ENCODE measurements around the gene PLVAP.

PLVAP gene

DNA sequence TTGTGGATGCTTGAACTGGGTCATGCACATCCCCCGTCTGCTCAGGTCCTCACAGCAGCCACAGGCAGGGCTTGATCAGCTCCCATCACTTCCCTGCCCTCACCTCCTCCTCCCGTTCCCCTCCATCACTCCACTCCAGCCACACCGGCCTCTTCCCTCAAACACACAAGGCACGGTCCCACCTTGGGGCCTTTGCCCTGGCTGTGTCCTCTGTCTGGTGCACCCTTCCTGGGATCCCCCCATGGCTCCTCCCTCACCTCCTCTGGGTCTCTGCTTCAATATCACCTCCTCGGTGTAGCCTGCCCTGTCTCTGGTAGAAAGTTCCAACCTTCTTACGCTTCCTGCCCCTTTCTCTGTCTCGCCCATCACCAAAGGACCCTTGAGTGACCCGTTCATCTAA, 23.8 kb downstream of the PLVAP start:
- DNase-seq: no peak

- peak; percentile 54 for DNase-seq
Measured at GRCh38 chr19:17352608-17353280, 24.4 kb downstream of the PLVAP start.

- no peak for DNase-seq
Measured at GRCh38 chr19:17351815-17352435, 25.2 kb downstream of the PLVAP start.

- peak; percentile 75 for DNase-seq
Measured at GRCh38 chr19:17348700-17349099, 28.4 kb downstream of the PLVAP start.

DNA sequence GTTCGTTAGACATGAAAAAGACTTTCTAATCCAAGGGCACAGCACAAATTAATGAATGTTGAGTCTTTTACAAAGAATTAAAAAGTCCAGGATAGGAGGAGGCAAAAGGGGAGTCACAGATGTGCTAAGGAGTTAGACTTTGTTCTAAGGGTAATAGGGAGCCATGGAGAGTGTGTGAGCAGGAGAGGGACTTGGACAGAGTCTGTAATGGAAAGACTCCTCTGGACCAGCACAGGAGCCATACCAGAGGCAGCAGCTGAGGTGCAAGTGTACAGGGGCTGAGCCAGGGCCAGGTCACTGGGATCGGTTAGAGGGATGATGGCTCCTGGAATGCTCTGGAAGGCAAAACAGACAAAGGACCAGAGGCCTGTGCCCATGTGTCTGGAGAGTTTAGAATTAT, 29.3 kb downstream of the PLVAP start:
- no peak for DNase-seq

- DNase-seq: no peak
Measured at GRCh38 chr19:17347361-17347760, 29.8 kb downstream of the PLVAP start.

DNA sequence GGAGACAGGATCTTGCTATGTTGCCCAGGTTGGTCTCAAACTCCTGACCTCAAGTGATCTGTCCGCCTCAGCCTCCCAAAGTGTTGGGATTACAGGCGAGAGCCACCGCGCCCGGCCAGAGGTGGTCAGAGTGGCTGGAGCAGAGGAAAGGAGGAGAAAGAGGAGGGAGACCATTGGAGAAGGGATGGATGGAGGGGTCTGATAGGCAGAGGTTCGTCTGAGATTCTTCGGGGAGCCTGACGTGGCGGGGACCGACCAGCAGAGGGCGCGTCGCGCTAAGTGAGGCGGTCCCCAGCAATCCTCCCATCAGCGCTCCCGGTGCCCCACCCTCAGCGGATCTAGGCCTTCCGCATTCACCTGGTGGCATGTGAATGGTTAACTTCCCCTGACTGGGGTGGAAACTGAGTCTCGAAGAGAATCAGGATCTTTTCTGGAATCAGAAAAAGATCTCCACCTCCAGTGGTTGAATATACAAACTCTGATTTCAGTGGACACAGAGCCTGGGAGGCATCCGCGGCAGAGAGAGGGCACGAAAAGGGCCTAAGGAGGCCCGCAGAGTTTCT, 31.0 kb downstream of the PLVAP start:
- DNase-seq: peak; percentile 77

- DNase-seq: no peak
Measured at GRCh38 chr19:17341845-17342244, 35.3 kb downstream of the PLVAP start.

DNA sequence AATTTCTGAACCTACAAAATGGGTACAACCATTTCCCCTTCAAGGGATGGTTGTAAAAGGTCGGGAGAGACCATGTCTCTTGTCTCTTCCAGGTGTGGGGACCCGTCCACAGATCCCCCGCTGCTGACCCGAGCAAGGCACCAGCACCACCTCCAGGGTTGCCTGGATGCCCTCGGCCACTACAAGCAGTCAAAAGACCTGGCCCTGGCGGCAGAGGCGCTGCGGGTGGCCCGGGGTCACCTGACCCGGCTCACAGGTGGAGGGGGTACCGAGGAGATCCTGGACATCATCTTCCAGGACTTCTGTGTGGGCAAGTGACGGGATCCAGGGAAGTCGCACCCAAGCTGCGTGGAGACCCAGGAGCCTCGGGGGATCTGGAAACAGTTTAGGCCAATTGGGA, 35.8 kb downstream of the PLVAP start:
- DNase-seq: no peak

- no peak for DNase-seq
Measured at GRCh38 chr19:17340871-17341357, 36.2 kb downstream of the PLVAP start.

GRCh38 chr19:17340302-17340870, 36.8 kb downstream of the PLVAP start:
- DNase-seq: no peak

- DNase-seq: no peak
Measured at GRCh38 chr19:17339088-17339741, 37.9 kb downstream of the PLVAP start.

DNA sequence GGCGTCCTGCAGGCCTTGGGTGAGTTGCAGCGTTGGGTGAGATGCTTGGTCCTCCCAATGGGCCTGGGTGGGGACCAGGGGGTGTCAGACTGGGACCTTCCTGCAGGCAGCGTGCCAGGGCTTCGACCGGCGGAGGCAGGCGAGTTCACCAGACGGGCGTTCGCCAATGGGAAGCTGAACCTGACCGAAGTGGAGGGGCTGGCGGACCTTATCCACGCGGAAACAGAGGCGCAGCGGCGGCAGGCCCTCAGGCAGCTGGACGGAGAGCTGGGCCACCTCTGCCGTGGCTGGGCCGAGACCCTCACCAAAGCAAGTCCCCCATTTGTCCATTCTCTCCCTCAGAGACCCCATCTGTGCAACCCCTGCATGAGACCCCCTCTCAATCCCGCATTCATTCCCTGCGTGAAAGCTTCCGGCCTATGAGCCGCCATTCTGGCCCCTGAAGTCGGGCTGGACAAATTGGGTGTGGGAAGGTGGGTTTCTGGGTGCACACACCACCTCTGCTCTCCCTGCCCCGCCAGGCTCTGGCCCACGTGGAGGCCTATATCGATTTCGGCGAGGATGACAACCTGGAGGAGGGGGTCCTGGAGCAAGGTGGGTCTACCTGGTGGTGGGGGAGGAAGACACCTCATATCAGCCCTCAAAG, 38.6 kb downstream of the PLVAP start:
- DNase-seq: no peak

GRCh38 chr19:17337675-17338432, 39.3 kb downstream of the PLVAP start:
- no peak for DNase-seq

- DNase-seq: peak; percentile 97
Measured at GRCh38 chr19:17336872-17337674, 40.1 kb downstream of the PLVAP start, which contains the start of gene GTPBP3. Gene GTPBP3 (plus strand): TSS chr19:17337553. CDS start chr19:17337612, 59 bp downstream.

GRCh38 chr19:17335575-17335974, 41.6 kb downstream of the PLVAP start:
- DNase-seq: no peak

DNA sequence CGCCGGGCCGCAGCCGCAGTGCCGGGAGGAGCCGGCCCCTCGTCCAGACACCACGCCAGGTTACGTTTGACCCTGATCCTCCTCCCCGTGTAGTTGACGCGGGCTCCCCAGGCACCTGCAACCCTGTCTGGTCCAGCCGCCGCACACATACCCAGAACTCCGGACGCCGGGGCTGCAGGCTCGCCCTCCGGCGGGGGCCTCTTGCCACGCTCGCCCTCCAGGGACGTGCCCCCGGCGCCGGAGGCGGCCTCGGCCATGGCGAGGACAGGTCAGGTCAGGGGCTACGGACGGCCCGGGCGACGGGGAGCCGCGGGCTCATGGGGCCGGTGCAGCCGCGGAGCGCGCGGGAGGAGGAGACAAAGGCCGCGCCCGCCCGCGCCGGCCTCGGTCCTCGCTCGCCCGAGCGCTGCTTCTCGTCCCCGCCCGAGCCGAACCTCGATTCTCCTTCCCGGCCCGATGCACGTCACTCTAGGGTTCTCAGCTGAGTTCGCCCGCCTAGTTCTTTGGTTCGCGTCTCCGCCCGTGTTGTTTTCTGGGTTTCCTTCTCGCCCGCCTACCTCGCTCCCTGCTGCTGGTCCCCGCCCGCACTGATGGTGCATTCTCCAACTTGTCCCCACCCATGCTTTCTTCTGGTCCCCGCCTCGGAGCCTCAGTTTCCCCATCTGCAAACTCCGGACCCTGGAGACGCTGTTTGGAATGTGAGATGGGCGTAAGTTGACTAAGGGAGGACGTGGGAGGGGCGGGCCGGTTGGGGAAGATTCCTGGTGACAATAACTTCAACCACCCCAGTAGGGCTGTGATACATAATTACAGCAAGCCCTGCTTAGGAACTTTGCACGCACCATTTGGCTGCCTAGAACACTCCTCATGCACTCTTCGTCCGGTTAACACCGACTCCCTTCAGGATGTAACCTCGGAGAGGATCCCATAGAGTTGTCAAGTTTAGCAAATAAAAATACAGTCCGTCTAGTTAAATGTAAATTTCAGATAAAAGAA, 42.4 kb downstream of the PLVAP start, which contains the start of gene ANO8:
TSS of gene ANO8 (minus strand) at position 442 of the 996 bp plus-strand sequence. CDS start at position 257, 185 bp downstream.
- peak; percentile 98 for DNase-seq

GRCh38 chr19:17333611-17334413, 43.3 kb downstream of the PLVAP start:
- DNase-seq: no peak

All from right hindlimb (tissue), 1 donor.